Activated CD4-positive, alpha-beta memory T cell treated with anti-CD3 and anti-CD28 coated beads for 36 hours (primary cell): ENCODE data around the gene ZNF333. TPM values are rescaled to one million over a fixed set of nuclear protein-coding genes. Genes with fewer than 3 reads are reported as not detected.
"Not testable (repeated sequence)": the region's sequence is repeated elsewhere in the genome, so short reads cannot be mapped to it uniquely, and the experiment has no call there.

Experiments
- CTCF ChIA-PET: fragments of 350-600 bp; sonication (Branson Sonifier 250); formaldehyde crosslinking; loops from one replicate; lab custom pipeline; 2021; ENCODE audit warnings: antibody characterized with exemption, inconsistent platforms; lab: Charles Lee
- POLR2A ChIA-PET: fragments of 350-600 bp; sonication (Branson Sonifier 250); formaldehyde crosslinking; loops from one replicate; lab custom pipeline; 2021; ENCODE audit warnings: antibody characterized with exemption; lab: Charles Lee
- DNase-seq: peaks from one replicate; pipeline ENCODE4 v3.0.0-alpha.2; 2020
- H3K27ac Mint-ChIP-seq: one replicate; pipeline ENCODE4 v1.8.0; 2021; ENCODE audit warnings: mixed read lengths
- H3K27me3 Mint-ChIP-seq: one replicate; pipeline ENCODE4 v1.8.0; 2021; ENCODE audit warnings: mixed read lengths
- H3K36me3 Mint-ChIP-seq: one replicate; pipeline ENCODE4 v1.8.0; 2021; ENCODE audit warnings: mixed read lengths
- H3K4me1 Mint-ChIP-seq: one replicate; pipeline ENCODE4 v1.8.0; 2021; ENCODE audit warnings: low read depth, mixed read lengths
- H3K4me3 Mint-ChIP-seq: one replicate; pipeline ENCODE4 v1.8.0; 2021; ENCODE audit warnings: mild to moderate bottlenecking, mixed read lengths
- H3K9me3 Mint-ChIP-seq: one replicate; pipeline ENCODE4 v1.8.0; 2021; ENCODE audit warnings: mixed read lengths
- intact Hi-C: fragments of 100-400 bp; cut with micrococcal nuclease; formaldehyde crosslinking; loops from one replicate; pipeline ENCODE4 v1.15.1; 2023
- total RNA-seq, 2 experiments: library from RNA; stranded (reverse); gene quantifications; one replicate each; pipeline ENCODE4 v1.2.3, GENCODE V29; 2021

Gene ZNF333
- total RNA-seq, 2 experiments from 2014 or later: 16.7 to 18.0 TPM

DNA sequence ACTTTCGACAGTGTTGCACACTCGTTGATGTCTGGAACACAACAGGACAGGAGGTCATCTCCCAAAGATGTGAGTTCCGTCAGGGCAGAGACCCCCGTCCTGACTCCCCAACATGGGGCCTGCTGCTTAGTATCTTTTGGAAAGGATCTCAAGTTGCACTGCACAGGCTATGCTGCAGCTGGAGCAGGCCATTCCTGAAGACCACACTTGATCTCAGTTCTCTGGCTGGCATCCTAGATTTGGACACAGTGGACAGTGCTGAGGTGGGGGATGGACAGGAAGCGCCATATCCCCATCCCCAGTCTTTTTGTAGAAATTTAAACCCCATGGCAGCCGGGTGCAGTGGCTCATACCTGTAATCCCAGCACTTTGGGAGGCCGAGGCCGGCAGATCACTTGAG, 82.6 kb downstream of the ZNF333 start:
- ChIA-PET POLR2A (no interaction called here), CTCF (no interaction called here)
- Mint-ChIP-seq H3K9me3 (no peaks in the 10 kb centered on the region), H3K27me3 (peaks cover 18% of the 10 kb centered on the region), H3K4me3 (no peak overlapping the region), H3K27ac (no peak overlapping the region), H3K4me1 (peaks cover 6% of the 10 kb centered on the region), H3K36me3 (no peaks in the 10 kb centered on the region)
- no peak for DNase-seq
- intact Hi-C loops: no loop called here

DNA sequence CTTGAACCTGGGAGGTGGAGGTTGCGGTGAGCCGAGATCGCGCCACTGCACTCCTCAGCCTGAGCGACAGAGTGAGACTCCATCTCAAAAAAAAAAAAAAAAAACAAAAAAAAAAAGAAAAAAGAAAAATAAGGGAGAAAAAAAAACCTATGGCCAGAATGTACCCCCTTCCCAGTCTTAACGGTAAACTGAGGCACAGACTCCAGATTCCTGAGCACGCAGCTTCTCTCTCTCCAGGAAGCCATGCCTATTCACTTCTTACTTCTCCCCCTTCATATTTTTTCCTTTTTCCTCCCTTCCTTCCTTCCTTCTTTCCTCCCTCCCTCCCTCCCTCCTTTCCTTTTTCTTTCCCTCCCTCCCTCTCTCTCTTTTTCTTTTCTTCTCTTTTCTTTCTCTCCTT, 83.1 kb downstream of the ZNF333 start:
- Mint-ChIP-seq H3K27ac (no peak overlapping the region), H3K9me3 (no peaks in the 10 kb centered on the region), H3K4me1 (peaks cover 6% of the 10 kb centered on the region), H3K27me3 (peaks cover 23% of the 10 kb centered on the region), H3K4me3 (no peak overlapping the region), H3K36me3 (no peaks in the 10 kb centered on the region)
- ChIA-PET POLR2A (no interaction called here), CTCF (no interaction called here)
- intact Hi-C loops: no loop called here
- no peak for DNase-seq

DNA sequence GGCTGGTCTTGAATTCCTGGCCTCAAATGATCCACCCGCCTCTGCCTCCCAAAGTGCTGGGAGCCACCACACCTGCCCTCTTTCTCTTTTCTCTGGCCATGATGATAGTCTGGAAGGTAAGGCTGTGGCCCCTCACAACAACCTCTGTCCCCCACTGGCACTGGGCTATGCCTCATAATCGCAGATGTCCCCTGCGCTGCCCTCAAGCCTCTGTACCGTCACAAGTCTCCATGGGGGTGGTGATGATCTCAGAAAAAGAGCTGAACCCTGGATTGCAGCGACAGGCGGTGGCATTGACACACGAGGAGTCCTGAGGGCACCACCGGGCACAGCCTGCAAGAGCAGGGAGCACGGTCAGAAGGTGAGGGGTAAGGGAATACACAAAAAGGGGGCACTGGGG, 83.9 kb downstream of the ZNF333 start:
- H3K27me3 Mint-ChIP-seq: peaks cover 24% of the 10 kb centered on the region
- H3K4me3 Mint-ChIP-seq, H3K9me3 Mint-ChIP-seq, H3K27ac Mint-ChIP-seq, intact Hi-C loops, CTCF ChIA-PET, DNase-seq, POLR2A ChIA-PET, H3K4me1 Mint-ChIP-seq, H3K36me3 Mint-ChIP-seq: not testable (repeated sequence)

DNA sequence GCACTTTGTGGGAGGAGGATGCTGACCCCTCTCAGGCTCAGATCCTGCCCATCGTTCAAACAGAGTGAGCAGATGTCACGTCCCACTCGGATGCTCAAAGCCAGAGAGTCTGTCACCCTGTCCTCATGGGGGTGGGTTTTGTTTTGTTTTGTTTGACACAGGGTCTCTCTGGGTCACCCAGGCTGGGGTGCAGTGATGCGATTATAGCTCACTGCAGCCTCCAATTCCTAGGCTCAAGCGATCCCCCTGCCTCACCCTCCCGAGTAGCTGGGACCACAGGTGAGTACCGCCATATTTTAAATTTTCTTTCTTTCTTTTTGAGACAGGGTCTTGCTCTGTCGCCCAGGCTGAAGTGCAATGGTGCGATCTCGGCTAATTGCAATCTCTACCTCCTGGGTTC, 84.5 kb downstream of the ZNF333 start:
- Mint-ChIP-seq H3K4me3 (no peak overlapping the region), H3K36me3 (no peaks in the 10 kb centered on the region), H3K9me3 (no peaks in the 10 kb centered on the region), H3K27ac (no peak overlapping the region), H3K27me3 (peaks cover 27% of the 10 kb centered on the region), H3K4me1 (peaks cover 6% of the 10 kb centered on the region)
- ChIA-PET POLR2A (no interaction called here), CTCF (interaction anchor here (0.9 kb wide), 1 partner anchor 12 kb away, joined by 3 read pairs; no protein-coding TSS in a partner anchor)
- intact Hi-C loops: no loop called here
- DNase-seq: no peak

DNA sequence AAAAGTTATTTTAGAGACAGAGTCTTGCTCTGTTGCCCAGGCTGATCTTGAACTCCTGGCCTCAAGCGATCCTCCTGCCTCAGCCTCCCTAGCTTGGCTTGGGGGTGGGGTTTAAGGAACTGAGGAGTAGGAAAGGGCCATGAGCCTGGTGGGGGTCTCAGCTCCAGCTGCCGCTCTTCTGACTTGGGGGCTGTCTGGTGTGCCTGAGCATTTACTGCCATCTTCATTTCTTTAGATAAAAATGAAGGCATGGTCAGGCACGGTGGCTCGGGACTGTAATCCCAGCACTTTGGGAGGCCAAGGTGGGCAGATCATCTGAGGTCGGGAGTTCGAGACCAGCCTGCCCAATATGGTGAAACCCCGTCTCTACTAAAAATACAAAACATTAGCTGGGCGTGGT, 85.5 kb downstream of the ZNF333 start:
- H3K4me3 Mint-ChIP-seq, H3K9me3 Mint-ChIP-seq, H3K36me3 Mint-ChIP-seq, H3K4me1 Mint-ChIP-seq, DNase-seq, H3K27ac Mint-ChIP-seq, POLR2A ChIA-PET, intact Hi-C loops: not testable (repeated sequence)
- CTCF ChIA-PET: interaction anchor here (0.9 kb wide), 1 partner anchor 11 kb away, joined by 3 read pairs; no protein-coding TSS in a partner anchor
- peaks cover 27% of the 10 kb centered on the region for H3K27me3 Mint-ChIP-seq

DNA sequence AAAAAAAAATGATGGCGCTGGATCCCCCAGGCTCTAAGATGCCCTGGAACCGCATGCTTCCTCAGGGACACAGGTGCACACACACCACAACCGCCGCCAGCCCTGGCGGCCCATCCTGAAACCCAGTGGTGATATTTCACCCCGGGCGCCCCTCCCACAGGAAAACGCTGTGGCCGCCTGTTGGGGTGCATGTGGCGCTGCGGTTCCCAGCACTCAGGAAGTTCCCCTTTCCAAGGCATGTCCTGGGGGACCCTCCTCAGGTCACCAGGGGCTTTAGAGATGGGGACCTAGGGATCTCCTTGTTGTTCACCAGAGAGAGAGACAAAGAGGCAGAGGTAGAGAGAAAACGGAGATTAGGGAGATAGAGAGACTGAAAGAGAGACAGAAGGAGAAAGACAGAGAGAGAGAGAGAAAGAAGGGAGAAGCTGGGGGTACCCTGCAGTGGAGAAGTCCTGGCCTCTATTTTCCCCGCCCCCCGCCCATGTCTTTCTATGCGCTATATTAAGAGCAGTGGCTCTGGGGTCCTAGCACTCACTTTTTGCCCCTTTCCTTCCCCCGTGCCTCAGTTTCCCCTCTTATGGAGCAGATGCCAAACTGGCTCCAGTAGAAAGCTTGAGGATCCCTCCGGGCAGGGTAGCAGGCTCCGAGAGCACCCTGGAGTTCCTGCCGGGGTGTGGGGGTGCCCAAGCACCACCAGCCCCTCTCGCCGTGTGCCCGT, 86.2 kb downstream of the ZNF333 start:
- no peaks in the 10 kb centered on the region for H3K36me3 Mint-ChIP-seq
- H3K4me3 Mint-ChIP-seq: peak overlapping the region; percentile 20
- POLR2A ChIA-PET: interaction anchor here (0.7 kb wide), 1 partner anchor 389 kb away, joined by 3 read pairs; no protein-coding TSS in a partner anchor
- DNase-seq: no peak
- CTCF ChIA-PET: no interaction called here
- no peaks in the 10 kb centered on the region for H3K9me3 Mint-ChIP-seq
- no peak overlapping the region for H3K27ac Mint-ChIP-seq
- intact Hi-C loops: no loop called here
- H3K27me3 Mint-ChIP-seq: peaks cover 27% of the 10 kb centered on the region
- H3K4me1 Mint-ChIP-seq: peaks cover 6% of the 10 kb centered on the region

DNA sequence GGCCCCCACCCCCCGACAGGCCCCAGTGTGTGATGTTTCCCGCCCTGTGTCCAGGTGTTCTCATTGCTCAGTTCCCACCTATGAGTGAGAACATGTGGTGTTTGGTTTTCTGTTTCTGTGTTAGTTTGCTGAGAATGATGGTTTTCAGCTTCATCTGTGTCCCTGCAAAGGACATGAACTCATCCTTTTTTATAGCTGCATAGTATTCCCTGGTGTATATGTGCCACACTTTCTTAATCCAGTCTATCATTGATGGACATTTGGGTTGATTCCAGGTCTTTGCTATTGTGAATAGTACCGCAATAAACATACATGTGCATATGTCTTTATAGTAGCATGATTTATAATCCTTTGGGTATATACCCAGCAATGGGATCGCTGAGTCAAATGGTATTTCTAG, 87.8 kb downstream of the ZNF333 start:
- H3K36me3 Mint-ChIP-seq, H3K9me3 Mint-ChIP-seq, DNase-seq, POLR2A ChIA-PET, intact Hi-C loops, H3K27ac Mint-ChIP-seq, CTCF ChIA-PET, H3K4me1 Mint-ChIP-seq, H3K4me3 Mint-ChIP-seq: not testable (repeated sequence)
- peaks cover 27% of the 10 kb centered on the region for H3K27me3 Mint-ChIP-seq

DNA sequence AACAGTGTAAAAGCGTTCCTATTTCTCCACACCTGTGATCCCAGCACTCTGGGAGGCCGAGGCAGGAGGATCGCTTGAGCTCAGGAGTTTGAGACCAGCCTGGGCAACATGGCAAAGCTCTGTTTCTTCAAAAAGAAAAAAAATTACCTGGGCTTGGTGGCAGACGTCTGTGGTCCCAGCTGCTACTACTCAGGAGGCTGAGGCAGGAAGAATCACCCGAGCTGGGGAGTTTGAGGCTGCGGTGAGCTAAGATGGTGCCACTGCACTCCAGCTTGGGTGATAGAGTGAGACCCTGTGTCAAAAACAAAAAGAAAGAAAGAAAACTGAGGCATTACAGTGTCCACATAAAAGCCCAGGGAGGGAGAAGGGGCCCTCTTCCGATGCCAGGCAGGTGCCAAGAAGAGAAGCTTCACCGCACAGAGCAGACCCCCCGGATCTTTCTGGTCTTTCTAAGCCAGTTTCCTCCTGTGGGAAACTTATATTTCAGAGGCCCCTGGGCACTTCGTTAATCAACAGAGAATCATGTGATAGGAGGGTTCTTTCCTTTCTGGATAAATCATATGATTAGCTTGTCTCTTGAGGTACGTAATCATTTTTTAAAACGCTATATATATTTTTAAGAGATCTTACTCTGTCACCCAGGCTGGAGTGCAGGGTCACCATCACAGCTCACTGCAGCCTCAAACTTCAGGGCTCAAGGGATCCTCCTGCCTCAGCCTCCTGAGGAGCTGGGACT, 88.4 kb downstream of the ZNF333 start, which contains the start of gene ADGRE2:
Gene ADGRE2, minus strand, starts transcription at position 451 of the 736 bp plus-strand sequence. CDS start 1,804 bp downstream, outside the sequence.
- peaks cover 32% of the 10 kb centered on the region for H3K27me3 Mint-ChIP-seq
- intact Hi-C loops, H3K27ac Mint-ChIP-seq, H3K4me3 Mint-ChIP-seq, H3K4me1 Mint-ChIP-seq, POLR2A ChIA-PET, H3K9me3 Mint-ChIP-seq, CTCF ChIA-PET, DNase-seq, H3K36me3 Mint-ChIP-seq: not testable (repeated sequence)

DNA sequence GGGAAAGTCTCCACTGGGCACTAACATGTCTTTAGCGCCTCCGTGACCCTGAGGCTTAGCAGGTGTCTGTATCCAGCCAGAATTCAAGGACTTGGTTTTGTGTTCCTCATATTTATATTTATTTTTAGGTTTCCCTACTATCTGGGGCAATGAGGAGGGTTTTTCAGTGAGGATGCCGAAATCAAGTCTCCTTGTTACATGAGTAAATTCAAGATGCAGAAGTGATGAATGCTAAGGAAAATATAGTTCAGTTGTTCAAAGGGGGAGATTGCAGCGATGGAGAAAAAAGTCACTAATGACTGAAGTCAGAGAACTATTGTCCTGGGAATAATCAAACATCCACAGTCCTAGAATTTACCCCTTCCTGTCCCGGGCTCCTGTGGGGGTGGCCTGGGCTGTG, 89.3 kb downstream of the ZNF333 start:
- Mint-ChIP-seq H3K36me3 (no peaks in the 10 kb centered on the region), H3K9me3 (no peaks in the 10 kb centered on the region), H3K4me3 (no peak overlapping the region), H3K27ac (no peak overlapping the region), H3K4me1 (peaks cover 6% of the 10 kb centered on the region), H3K27me3 (peaks cover 32% of the 10 kb centered on the region)
- CTCF ChIA-PET: no interaction called here
- no peak for DNase-seq
- intact Hi-C loops: no loop called here
- POLR2A ChIA-PET: no interaction called here

DNA sequence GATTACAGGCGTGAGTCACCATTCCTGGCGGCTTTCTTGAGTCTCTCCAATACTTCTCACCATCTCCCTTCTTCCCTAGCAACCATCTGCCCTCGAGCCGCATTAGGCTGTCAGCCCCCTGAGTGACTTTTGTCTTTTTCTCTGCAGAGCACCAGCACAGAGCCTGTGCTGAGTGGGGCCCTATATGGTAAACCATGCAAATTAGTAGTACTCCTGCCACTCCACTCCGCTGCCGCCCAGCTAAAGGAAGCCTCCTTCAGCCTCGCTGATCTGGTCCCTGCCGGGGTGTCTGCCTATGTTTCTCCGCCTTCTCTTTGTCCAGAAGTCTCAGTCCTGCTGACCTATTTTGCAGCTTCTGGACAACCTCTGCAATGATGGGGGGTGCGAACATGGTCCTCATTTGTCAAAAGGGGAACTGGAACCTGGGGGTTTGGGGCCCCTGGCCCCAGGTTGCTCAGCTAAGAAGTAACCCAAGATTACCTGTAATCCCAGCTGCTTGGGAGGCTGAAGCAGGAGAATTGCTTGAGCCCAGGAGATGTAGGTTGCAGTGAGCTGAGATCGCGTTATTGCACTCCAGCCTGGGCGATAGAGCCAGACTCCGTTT, 90.9 kb downstream of the ZNF333 start:
- H3K27ac Mint-ChIP-seq, DNase-seq, H3K36me3 Mint-ChIP-seq, H3K9me3 Mint-ChIP-seq, POLR2A ChIA-PET, H3K4me3 Mint-ChIP-seq, CTCF ChIA-PET: not testable (repeated sequence)
- Mint-ChIP-seq H3K27me3 (peaks cover 34% of the 10 kb centered on the region), H3K4me1 (peaks cover 14% of the 10 kb centered on the region)
- intact Hi-C loops: loop anchor here (10.0 kb wide), 1 partner anchor 206 kb away; the partner anchor contains the start of gene NDUFB7

DNA sequence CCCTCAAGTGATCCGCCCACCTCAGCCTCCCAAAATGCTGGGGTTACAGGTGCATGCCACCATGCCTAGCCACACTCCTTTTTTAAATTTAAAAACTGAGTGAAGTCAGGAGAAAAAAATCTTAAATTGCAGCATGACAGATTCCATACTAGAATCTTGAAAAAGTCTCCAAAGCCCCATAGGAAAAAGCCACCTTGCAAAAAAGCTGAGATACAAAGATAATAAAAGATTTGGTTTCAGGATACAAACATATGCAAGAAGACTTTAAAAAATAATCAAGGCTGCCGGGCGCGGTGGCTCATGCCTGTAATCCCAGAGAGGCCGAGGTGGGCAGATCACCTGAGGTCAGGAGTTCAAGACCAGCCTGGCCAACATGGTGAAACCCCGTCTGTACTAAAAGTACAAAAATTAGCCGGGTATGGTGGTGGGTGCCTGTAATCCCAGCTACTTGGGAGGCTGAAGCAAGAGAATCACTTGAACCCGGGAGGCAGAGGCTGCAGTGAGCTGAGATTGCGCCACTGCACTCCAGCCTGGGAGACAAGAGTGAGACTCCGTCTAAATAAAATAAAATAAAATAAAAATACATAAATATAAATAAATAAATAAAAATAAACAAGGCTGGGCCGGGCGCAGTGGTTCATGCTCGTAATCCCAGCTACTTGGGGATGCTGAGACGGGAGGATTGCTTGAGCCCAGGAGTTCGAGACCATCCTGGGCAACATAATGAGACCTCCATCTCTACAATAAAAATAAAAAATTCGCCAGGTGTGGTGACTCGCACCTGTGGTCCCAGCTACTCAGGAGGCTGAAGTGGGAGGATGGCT, 92.1 kb downstream of the ZNF333 start:
- CTCF ChIA-PET, DNase-seq, H3K36me3 Mint-ChIP-seq, H3K9me3 Mint-ChIP-seq, H3K27ac Mint-ChIP-seq, H3K4me3 Mint-ChIP-seq, POLR2A ChIA-PET: not testable (repeated sequence)
- peaks cover 16% of the 10 kb centered on the region for H3K4me1 Mint-ChIP-seq
- intact Hi-C loops: loop anchor here (10.0 kb wide), 1 partner anchor 207 kb away; the partner anchor contains the start of gene NDUFB7
- peaks cover 27% of the 10 kb centered on the region for H3K27me3 Mint-ChIP-seq
